22Rv1 (cell line): ENCODE data around the gene LRRC10B.

Experiments
- ZFX ChIP-seq: fragments of 450-650 bp; IDR thresholded peaks from 2 replicates; pipeline ENCODE4 v1.6.1; 2017; ENCODE audit warnings: antibody characterized with exemption, borderline replicate concordance
- TF ChIP-seq, protein P1 (sequence below): fragments of 450-650 bp; IDR thresholded peaks from 2 replicates; pipeline ENCODE4 v1.5.1; 2017; ENCODE audit warnings: mild to moderate bottlenecking

DNA sequence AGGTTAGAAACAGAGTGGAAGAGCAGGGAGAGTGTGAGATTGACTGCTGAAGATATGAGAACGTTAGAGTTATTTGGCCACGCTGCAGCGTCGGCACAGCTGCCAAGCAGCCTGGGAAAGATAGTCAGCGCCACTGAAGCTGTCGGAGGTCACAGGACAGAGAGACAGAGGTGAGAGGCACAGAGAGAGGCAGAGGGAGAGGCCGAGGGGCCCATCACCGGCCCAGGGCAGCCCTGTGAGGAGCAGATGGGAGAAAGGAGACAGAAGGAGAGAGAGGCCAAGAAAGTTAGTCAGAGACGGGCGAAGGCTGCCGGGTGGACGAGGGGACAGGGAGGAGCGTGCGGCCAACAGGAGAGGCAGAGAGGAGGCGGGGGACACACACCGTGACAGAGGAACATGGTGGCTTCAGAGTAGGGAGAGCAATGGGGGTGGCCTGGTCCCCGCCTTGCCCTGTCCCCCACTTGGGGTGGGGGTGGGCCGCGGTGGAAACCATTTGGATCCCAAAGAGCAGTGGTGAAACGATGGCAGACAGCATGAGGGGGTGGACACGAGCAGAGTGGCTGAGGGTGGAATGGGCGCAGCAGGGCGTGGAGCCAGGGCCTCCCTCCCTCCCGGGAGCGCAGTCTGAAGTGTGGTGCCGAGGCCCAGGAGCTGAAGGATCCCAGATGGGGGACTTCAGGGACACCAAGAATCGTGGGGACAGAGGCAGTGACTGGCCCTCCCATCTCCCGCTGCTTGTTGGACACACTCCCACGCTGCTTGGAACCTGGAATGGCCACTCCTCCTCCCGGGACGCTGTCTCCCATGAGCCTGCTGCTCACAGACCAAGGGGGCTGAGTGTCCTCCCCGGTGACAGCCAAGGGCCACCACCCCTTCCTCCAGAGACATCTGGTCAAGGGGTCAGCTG lies 26.6 kb downstream of the LRRC10B start:
- TF ChIP-seq, protein P1, sequence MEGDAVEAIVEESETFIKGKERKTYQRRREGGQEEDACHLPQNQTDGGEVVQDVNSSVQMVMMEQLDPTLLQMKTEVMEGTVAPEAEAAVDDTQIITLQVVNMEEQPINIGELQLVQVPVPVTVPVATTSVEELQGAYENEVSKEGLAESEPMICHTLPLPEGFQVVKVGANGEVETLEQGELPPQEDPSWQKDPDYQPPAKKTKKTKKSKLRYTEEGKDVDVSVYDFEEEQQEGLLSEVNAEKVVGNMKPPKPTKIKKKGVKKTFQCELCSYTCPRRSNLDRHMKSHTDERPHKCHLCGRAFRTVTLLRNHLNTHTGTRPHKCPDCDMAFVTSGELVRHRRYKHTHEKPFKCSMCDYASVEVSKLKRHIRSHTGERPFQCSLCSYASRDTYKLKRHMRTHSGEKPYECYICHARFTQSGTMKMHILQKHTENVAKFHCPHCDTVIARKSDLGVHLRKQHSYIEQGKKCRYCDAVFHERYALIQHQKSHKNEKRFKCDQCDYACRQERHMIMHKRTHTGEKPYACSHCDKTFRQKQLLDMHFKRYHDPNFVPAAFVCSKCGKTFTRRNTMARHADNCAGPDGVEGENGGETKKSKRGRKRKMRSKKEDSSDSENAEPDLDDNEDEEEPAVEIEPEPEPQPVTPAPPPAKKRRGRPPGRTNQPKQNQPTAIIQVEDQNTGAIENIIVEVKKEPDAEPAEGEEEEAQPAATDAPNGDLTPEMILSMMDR = no peak
- no peak for TF ChIP-seq ZFX
